HG03439 (cell line): ENCODE data around the gene ENTREP1.

Experiments
- ATAC-seq: cut with Tn5 transposase; IDR thresholded peaks from one replicate; pipeline ENCODE4 v1.9.1; 2021; ENCODE audit warnings: mild to moderate bottlenecking, moderate library complexity; ENCODE audit not compliant: unreplicated experiment

ENTREP1 gene

DNA sequence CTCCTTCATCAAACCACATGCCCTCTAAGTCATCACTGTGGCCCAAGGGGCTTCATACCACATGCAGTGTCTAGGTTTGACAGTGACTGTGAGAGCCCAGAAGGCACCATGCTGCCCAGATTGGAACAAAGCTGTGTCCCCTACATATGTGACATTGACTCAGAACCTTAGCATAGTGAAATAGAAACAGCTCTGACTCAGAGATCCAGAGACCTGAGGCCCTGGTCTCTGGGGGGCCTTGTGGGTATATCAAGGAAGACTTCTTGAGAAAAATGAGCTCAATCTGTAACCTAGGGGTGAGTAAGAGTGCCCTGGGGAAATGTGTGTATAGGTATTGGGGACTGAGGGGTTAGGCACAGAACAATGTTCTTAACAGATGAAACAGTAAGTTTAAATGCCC is 7.1 kb upstream of the ENTREP1 start:
- peak; percentile 85 for ATAC-seq

DNA sequence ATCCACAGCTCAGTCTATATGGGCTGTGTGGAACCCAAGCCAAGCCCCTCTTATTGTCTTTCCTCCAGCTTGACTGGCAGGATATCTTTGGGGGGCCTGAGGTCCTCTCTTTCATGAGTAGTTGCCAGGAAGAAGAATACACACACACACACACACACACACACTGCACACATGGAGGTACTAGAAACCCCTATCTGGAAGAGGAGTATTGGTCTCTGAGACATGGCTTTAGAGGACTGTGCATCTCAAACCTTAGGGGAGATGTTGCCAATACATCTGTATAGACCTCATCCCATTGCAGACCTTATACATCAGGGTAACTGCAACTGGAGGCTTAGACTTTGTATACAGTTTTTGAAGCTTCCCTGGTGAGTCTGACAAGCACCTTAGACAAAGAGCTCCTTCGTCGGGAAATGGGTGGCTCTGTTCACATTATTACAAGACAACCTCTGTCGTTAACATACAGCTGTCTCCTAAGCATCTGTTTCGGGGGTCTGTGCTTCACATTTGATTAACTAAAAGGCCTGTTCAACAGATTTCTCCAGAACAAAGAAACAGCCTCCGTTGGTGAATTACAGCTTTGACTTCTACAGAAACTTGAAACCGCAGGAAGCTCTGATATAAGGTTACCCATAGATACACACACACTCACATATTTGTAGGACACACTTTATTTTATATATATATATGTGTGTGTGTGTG is 5.5 kb upstream of the ENTREP1 start:
- no peak for ATAC-seq

DNA sequence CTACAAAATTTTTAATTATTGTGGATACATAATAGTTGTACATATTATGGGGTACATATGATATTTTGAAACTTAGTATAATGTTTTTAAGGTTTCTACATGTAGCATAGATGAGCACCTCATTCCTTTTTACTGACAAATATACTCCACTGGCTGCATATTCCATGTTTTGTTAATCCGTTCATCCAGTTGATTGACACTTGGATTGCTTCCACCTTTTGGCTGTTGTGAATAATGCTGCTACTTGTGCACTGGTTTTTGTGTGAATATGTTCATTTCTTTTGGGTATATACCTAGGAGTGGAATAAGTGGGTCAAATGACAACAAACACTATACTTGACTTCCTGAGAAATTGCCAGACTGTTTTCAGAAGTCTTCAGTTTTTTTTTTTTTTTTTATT is 2.8 kb upstream of the ENTREP1 start:
- no peak for ATAC-seq

DNA sequence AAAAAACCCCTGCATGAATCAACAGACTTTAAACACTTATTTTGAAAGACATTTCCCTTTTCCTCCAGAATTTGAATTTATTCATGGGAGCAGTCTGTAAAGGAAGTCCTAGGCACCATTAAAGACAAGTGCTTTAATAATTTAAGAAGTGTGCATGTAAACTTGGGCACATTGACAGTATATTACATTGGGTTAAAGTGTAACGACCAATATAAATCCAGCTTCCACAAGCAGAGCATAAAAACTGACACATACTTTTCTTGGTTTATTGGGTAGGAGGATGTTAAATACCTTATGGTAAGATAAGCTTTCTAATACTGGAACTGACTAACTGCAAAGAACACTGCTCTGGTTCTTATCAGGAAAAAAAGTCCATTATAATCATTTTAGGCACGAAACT is 1.2 kb upstream of the ENTREP1 start:
- ATAC-seq, result no peak

DNA sequence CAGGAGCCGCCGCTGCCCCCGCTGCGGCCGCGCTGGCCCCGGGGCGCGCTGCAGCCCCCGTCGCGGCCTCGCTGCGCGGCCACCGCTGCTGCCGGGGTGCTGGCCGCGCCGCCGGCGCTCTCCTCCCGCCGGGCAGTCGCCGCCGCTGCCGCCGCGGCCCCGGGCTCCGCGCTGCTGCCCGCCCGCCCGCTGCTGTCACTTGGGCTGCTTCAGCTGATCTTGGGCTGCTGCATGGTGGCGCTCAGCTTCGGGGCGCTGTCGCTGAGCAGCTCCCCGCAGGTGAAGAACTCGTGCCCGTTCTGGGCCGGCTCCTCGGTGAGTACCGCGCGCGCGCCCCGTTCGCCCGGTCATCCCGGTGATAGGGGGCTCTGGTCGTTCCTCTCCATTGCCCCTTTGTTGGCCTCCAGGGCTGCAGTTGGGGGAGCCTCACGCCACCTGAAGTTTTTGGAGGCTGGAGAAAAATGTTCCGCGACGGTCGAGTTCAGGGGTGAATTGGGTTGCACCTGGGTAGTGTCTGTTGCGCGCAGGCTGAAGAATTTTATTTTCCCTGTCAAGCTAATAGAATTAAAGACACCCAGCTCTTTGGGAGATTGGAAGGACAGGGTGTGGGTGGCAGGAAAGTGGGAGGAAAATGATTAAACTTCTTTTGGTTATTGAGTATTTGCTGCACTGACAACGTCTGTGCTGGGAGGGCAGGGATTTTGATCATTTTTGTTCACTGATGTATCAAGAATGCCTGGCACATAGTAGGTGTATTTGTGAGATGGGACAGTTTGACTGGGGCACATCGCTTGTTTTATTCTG is 596 bp downstream of the ENTREP1 start:
- ATAC-seq, result no peak

DNA sequence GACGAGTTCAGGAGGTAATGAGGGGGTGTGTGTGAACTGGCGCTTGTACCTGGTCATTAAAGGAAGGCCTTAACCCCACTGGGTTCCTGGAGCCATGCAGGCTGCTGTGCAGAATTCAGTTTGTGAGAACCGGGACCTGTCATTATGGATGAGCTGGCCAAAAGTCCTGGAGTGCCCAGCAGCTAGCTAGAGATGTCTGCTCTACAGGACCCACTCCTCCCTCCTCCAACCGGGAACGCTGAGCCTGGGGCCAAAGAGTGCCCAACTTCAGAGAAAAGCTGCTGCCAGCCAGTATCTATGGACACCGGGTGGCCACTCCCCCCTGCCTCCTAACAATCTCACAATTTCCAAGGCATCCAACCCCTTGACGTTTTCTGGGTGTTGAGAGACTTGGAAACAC is 1.2 kb downstream of the ENTREP1 start:
- no peak for ATAC-seq

DNA sequence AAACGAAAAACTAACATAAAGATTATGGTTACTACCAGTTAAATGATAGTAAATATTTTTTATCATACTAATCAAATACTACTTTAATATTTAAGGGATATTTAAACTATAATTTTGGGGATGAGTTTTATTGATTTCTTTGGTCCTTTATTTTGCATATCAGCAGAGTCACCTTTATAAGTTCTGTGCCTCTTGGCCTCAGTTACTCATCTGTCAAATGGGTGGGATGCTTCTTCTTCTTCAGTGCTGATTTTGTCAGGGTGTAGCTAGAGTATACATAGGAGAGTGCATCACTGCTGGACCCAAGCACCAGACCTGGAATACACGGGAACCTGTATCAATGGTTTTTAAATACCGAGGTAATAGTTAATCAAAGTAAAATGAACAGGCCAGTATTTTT is 5.6 kb downstream of the ENTREP1 start:
- no peak for ATAC-seq

DNA sequence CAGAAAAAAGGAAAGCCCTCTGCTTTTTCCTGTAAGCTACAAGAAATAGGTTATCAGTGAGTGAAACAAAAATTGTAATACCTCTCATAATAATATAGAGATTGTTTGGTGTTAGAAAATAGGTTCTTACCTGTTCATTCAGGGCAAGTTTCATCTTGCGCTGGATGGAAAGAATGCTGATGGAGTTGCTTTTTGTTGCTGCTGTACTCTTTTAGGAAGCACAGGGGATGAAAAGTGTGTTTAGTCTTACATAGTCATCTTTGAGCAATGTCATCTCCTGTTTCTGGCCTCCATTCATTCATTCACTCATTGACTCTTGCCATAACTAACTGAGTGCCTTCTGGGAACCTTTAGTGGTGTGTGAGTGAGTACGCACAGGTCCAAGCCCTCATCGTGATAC is 6.4 kb downstream of the ENTREP1 start:
- ATAC-seq, result no peak

DNA sequence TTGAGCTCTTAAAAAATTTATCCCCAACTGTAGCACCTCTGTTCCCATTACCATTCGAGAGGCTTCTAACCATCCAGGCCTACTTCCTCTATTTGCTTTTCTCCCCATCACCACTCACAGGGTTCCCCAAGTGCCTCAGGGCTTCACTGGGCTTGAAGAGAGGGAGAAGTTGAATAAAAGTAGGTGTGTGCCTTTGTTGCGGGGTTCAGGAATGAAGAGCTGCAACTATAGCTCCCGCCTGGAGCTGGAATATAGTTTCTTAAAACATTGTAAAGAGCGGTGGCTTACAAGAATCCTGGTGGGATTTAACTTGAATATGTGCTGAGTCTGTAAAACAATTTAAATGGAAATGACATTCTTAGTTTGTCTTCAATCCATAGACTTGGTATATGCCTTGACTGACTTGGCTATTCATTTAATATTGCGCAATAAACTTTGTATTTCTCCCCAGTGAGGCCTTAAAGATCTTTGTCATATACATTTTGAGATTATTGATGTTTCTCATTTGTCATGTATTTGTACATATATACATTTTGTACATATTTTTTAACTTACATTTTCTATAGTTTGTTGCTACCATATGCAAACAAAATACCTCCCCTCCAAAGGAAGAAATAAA is 7.2 kb downstream of the ENTREP1 start:
- ATAC-seq, result no peak

DNA sequence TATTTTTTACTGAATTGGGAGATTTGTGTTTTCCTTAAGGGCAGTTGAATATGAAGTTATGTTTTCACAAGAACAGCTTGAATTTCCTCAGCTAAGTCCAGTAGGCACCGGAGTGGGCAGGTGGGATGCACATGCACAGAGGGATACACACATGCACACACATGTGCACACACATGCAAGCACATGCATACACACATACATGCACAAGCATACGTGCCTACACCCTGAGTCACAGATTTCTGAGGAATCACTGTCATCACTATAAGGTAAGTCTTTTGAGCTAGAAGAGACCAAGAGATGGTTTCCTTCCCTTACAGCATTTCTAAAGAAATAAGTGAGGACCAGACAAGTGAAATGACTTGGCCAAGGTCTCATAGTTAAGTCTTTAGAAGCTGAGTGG is 8.7 kb downstream of the ENTREP1 start:
- ATAC-seq, result no peak

DNA sequence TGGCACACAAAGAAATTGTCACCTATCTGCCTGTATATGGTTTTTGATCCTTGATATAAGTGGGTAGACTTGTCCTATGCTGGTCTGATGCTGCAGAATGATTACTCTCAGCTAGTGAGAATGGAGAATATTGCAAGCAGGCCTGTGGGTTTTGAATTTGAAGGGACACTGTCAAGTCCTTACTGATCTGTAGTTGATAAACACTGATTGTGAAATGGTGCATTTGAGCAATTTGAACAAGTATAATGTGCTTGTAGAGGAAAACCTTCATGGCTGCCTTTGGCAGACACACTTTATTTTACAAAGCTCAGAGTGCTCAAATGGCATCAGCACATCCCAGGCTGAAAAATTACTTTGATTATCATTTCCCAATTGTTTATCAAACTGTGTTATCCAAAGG is 9.3 kb downstream of the ENTREP1 start:
- ATAC-seq, result no peak

DNA sequence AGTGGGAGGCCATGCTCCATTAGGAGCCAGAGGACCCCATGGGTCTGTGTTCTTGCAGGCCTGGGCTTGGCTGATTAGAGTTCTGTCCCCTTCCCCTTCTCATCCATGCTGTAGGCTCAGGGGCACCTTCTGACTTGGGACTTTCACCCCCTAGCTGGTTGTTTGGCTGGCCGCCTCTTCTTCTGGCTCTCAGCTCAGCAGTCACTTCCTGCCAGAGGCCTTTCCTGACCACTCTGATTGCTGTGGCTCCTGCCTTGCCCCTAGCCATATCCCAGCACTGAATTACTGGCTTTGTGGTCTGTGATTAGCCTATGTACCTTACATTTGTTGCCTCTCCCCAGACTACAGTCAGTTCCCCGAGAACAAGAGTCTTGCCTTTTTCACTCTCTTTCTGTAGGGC is 14.6 kb downstream of the ENTREP1 start:
- no peak for ATAC-seq

DNA sequence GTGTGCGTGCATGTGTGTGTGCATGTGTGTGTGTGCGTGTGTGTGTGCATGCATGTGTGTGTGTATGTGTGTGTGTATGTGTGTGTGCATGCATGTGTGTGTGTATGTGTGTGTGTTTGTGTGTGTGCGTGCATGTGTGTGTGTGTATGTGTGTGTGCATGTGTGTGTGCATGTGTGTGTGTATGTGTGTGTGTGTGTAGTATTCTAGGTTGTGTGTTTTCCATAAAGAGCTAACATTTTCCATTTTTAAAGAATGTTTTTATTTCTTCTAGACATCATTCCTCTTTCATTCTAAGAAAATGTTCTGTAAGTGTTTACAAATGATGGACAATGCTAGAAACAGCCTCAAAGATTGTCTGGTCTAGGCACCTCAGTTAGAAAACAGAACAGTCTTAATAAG is 15.6 kb downstream of the ENTREP1 start:
- no peak for ATAC-seq

DNA sequence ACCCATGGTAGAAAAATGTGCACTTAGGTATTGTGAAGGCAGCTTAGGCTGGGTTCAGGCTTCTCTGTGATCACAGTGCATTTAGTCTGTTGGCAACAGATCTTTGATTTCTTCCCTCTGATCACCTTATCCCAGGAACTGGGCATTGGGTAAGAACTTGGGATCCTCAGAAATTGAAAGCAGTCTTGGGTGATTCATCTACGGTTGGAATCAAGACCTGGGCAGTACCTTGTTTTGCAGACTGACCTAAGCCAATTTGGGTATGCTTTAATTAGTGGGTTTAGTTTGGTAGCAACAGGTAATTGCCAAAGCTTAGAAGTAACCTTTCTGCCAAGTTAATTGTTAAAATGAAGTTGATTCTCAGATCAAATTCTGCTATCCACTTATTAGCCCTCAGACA is 17.8 kb downstream of the ENTREP1 start:
- ATAC-seq, result no peak

DNA sequence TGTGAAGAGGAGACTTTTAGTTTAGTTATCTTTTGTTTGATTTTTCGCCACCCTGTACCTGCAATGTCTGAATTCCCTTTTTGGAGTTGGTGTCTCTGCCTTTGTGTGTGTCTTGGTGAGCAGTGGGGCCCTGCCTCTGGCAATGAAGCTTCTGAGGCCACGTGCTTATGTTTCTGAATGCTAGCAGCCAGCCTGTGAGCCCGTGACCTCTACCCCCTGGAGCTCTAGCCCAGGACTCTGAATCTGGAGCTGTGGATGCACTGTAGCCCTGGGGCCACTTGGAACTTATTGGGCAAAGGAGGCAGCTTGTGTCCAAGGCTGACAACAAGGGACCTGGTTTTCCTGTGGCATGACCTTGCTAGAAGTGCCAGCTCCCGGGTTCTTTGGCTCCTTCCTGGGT is 19.4 kb downstream of the ENTREP1 start:
- ATAC-seq, result no peak

DNA sequence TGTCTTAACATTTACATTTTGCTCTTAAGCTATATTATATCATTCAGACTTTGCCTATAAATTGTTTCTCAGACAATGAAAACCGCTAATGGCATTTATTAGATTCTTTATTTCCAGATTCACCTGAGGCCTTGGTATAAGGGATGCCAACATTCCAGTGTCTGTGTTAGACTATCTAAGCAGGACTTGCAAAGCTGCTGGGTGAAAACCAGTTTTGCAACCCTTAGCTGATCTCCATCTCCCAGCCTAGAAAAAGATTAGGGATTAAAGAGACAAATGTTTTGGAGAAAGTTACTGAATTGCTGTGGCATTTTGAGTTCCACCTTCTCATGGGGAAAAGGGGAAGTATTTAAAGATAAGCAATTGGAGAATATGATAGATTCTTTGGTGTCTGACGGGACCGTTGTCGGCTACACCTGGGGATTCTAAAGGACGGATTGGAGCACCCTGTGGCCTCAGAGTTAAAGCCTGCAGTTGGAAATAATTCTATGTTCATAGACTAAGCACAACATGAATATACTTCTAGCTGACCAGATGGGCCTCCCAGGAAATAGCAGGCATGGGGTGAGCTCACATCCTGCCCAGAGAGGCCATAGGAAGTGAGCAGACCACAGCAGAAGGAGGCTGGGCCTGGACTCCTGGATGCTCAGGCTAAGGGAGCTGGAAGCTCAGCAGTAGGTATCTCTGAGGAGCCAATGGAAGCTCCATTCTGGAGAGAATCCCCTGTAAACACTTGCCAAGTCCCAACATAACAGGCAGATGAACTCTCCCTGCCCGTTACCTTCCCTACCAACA is 21.8 kb downstream of the ENTREP1 start:
- no peak for ATAC-seq

DNA sequence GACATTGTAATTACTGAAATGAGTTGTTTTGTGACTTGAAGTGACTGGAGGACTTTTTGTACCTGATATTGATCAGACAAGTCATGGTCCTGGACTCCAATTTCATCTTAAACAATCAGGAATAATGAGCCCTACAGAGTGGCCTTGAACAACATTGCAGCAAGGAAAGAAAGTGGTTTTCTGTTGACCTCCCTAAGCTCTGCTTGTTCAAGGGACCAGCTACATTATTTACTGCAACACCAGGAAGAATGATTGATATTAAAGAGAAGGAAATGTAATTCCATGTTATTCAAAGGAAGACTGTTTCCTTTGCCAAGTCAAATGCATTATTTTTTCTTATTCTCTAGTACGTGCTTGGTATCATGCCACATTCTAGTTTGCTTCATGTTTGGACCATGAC is 22.6 kb downstream of the ENTREP1 start:
- ATAC-seq, result no peak

DNA sequence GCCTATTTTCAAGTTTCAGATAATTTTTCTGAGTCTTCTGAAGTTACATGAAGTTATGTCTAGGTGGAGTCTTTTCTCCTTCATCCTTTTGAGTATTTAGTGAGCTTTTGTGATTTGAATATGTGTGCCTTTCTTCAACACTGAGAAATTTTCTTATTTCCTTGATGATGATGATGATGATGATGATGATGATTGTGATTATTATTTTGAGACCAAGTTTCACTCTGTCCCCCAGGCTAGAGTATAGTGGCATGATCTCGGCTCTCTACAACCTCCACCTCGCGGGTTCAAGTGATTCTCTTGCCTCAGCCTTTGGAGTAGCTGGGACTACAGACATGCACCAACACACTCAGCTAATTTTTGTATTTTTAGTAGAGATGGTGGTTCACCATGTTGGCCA is 26.2 kb downstream of the ENTREP1 start:
- ATAC-seq, result no peak

DNA sequence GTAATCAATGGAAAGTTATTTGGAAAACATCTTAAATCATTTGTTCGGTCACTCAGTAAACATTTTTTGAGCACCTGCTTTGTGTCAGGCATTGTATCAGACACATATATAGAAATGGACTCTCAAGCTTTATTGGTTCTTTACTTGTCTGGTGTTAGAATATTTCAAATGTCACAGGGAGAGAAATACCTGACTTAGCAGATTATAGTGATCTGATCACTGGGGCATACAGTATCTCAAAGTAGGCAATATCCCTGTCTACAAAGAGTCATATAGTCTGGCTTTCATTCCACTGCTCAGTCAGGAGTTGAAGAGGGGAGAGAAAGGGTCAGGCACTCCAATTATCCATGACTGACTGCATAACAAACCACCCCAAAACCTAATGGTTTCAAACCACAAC is 30.2 kb downstream of the ENTREP1 start:
- ATAC-seq, result no peak

DNA sequence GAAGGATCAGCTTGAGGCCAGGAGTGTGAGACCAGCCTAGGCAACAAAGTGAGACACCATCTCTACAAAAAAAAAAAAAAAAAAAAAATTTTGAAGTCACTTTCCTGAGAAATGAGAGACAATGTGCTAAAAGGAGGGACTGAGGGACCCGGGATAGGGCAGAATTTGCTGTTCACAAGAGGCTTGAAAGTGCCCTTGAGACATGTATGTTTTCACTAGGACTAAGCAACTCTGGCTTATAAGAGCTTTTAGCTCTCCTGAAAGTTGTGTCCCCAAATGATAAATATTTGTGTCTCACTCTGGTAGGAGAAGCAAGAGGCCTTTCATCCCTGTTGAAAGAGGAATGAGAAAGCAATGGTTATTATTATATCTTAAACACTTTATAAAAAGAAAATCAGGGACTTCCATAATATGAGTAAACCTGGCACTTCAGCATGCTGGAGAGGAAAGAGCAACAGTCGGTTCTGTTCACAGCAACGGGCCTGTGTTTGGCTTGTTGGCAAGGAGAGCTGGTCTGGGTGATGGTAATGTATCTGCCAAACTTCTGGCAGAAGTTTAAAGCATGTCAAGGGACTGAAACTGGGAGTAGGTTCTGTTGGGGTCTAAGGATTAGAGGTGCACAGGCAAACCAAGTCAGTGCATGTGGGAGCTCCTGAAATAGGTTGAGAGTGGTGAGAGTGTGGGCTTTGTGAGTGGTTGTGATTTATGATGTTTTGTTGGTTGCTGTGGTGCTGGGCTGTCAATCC is 32.2 kb downstream of the ENTREP1 start:
- ATAC-seq, result no peak

DNA sequence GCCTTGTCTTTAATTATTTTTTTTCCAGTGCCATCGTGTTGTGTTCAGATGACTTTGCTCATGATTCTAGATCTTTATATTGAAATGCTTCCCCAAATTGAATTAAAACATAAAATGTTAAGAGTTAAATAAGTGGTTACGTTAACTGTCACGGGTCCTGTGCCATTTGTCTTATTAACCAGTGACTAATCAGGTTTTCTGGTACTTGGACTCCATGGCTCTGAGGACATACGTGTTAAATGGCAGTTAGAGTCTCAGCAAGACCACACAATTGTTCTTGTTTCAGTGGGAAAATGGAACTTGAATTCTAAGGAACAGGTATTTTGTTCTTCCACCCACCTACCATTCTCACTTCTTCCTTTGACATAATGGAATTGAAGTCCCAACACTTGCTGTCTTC is 32.8 kb downstream of the ENTREP1 start:
- no peak for ATAC-seq
